ENCODE measurements around the gene PRMT1. TPM values are rescaled to one million over a fixed set of nuclear protein-coding genes. Genes with fewer than 3 reads are reported as not detected.

The PRMT1 gene
- total and polyA plus RNA-seq, 9 of the 15 experiments (the other 6 are each of a cell fraction or from before 2014, with no cell fraction given): 13.3 to 464 (median 326) TPM

GRCh38 chr19:49672131-49672919 is 4.7 kb upstream of the PRMT1 start (continued):
- TF ChIP-seq ZNF121 (CRISPR knock-in tag; conservative IDR thresholded peaks at IDR 0.05) (no peak), ZBTB7A (IDR thresholded peaks at IDR 0.05; ENCODE audit: borderline replicate concordance, control insufficient read depth, low read depth, low read length) (peak; percentile 75), KDM1A (IDR thresholded peaks at IDR 0.05) (peak in 1 of 2 experiments; percentile 46; a peak in 1 of 4 replicates), BMI1 (IDR thresholded peaks at IDR 0.05; ENCODE audit: low read length) (no peak), NFIC (IDR thresholded peaks at IDR 0.05) (peak; percentile 36; the same call in 1 of the 2 replicates), MED1 (CRISPR knock-in tag; IDR thresholded peaks at IDR 0.05; ENCODE audit: borderline replicate concordance) (no peak), POU5F1 (IDR thresholded peaks at IDR 0.05; ENCODE audit: borderline replicate concordance, low read depth, low read length, partially characterized antibody) (no peak), AFF1 (IDR thresholded peaks at IDR 0.05; ENCODE audit: low read depth in 1 of 2, partially characterized antibody in 2 of 2) (peak; percentile 36 to 52), ZNF583 (CRISPR knock-in tag; IDR thresholded peaks at IDR 0.05) (no peak), CXXC5 (CRISPR knock-in tag; IDR thresholded peaks at IDR 0.05) (peak; percentile 41; the same call in 1 of the 2 replicates), KLF10 (CRISPR knock-in tag; IDR thresholded peaks at IDR 0.05) (no peak), ARID2 (IDR thresholded peaks at IDR 0.05) (no peak), XRCC5 (IDR thresholded peaks at IDR 0.05; ENCODE audit: low read depth, low read length) (peak; percentile 94), POLR3A (IDR thresholded peaks at IDR 0.05; ENCODE audit: borderline replicate concordance, extremely low read depth, insufficient read depth, insufficient read length) (no peak), RFX5 (IDR thresholded peaks at IDR 0.05; ENCODE audit: low read depth, low read length) (no peak), KDM5B (IDR thresholded peaks at IDR 0.05; ENCODE audit: insufficient replicate concordance, low read depth, low read length) (no peak), MCM3 (IDR thresholded peaks at IDR 0.05) (no peak), OTX1 (CRISPR knock-in tag; IDR thresholded peaks at IDR 0.05) (no peak), ZNF41 (CRISPR knock-in tag; conservative IDR thresholded peaks at IDR 0.05) (no peak), ZNF347 (CRISPR knock-in tag; IDR thresholded peaks at IDR 0.05; ENCODE audit: low read depth) (no peak), CBX3 (IDR thresholded peaks at IDR 0.05; ENCODE audit: borderline replicate concordance in 1 of 2, low read length in 2 of 2) (no peak), ZNF57 (CRISPR knock-in tag; IDR thresholded peaks at IDR 0.05) (no peak), HDAC2 (IDR thresholded peaks at IDR 0.05) (peak; percentile 79)
